ENCODE data around the gene WWC2.

GRCh38 chr4:183124865-183125264, 25.8 kb downstream of the WWC2 start:
- TF ChIP-seq CTCF (IDR thresholded peaks at IDR 0.05) (no peak), EP300 (IDR thresholded peaks at IDR 0.05; ENCODE audit: low read depth) (no peak), POLR2A (IDR thresholded peaks at IDR 0.05) (no peak)
